ENCODE results near the gene SYT17.

- TF ChIP-seq POLR2AphosphoS5 (IDR thresholded peaks at IDR 0.05) (no peak), POLR2A (IDR thresholded peaks at IDR 0.05) (no peak)
These were observed 12.7 kb downstream of the SYT17 start for GRCh38 chr16:19180741-19181140.
